VCaP (cell line): ENCODE data around the gene PPP1R14C.
A peak's percentile ranks its signal among the peaks of the same experiment; 100 is the strongest.

Experiments used
- H3K27ac ChIP-seq: fragments of 450-650 bp; 2 replicates; pipeline ENCODE4 v1.5.1; 2017
- TF ChIP-seq, protein P1 (sequence below): fragments of 450-650 bp; conservative IDR thresholded peaks from 2 replicates; pipeline ENCODE4 v1.5.1; 2017; ENCODE audit warnings: mild to moderate bottlenecking, moderate library complexity

The PPP1R14C gene

DNA sequence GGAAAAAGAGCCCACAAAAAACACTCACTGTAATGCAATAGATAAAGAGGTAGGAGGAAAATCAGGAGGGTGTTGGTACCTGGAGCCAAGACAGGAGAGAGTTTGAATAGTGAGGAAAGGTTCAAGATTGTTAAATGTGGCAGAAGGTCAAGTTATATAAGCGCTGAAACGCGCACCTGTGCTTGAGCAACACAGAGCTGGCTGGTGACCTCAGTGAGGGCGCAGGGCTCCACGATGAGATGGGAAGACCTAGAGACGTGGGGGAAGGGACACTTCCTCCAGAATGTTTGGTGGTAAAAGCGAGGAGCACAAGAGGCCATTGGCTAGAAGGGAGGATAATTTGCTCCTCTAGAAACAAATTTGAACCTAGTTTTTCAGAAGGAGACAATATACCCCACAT is 4.2 kb upstream of the PPP1R14C start:
- TF ChIP-seq, protein P1, sequence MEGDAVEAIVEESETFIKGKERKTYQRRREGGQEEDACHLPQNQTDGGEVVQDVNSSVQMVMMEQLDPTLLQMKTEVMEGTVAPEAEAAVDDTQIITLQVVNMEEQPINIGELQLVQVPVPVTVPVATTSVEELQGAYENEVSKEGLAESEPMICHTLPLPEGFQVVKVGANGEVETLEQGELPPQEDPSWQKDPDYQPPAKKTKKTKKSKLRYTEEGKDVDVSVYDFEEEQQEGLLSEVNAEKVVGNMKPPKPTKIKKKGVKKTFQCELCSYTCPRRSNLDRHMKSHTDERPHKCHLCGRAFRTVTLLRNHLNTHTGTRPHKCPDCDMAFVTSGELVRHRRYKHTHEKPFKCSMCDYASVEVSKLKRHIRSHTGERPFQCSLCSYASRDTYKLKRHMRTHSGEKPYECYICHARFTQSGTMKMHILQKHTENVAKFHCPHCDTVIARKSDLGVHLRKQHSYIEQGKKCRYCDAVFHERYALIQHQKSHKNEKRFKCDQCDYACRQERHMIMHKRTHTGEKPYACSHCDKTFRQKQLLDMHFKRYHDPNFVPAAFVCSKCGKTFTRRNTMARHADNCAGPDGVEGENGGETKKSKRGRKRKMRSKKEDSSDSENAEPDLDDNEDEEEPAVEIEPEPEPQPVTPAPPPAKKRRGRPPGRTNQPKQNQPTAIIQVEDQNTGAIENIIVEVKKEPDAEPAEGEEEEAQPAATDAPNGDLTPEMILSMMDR = no peak
- no peak overlapping the region for H3K27ac ChIP-seq

DNA sequence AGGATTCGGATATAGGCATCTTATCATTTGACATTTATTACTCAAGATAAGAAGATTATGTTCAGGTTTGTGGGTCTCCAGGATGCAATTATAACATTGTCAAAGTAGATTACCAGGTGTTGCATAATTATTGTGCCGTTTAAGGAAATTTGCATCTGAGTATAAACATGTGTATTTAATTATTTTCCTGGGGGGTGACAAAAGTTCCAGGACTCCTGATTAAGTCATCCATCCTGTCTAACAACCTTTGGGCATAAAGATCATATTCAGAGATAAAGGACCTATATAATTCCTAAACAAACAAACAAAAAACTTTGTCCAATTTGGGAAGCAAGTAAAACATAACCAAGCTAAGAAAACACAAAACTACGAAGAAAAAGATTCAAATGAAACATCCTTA is 3.3 kb upstream of the PPP1R14C start:
- TF ChIP-seq, protein P1 = no peak
- H3K27ac ChIP-seq = no peak overlapping the region

DNA sequence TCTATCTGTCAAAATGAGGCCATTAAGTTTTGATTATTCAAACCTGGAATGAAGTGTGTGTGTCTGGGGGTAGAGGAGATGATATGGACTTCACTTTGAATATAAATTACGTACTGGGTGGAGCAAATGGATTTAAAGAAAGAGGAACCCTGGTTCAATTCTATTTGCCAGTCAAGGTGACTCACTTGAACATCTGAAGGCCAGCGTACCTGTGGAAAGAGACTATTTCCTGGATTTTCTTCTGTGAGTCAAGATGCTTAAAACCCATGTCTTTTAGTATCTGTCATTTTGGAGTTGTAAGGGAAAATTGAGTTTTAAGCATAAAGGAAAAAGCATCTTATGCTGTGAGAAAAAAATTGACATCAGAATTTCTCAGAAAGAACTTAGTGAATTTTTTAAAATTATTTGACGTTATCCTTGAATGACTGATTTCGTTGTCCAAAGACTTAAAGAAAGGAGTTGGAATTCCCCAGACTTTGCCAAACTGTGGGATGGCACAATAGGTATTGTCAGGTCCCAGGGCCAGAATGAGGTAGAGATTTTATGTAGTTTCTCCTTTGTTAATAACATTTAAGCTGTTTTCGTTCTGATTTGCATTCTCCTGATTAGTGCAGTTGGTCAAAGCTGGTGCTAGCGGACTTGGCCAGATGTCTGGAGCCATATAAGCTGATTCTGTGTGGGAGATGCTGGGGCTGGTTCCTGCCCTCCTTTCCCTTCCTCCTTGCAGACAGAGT is 2.4 kb upstream of the PPP1R14C start:
- H3K27ac ChIP-seq = no peak overlapping the region
- TF ChIP-seq, protein P1 = no peak

DNA sequence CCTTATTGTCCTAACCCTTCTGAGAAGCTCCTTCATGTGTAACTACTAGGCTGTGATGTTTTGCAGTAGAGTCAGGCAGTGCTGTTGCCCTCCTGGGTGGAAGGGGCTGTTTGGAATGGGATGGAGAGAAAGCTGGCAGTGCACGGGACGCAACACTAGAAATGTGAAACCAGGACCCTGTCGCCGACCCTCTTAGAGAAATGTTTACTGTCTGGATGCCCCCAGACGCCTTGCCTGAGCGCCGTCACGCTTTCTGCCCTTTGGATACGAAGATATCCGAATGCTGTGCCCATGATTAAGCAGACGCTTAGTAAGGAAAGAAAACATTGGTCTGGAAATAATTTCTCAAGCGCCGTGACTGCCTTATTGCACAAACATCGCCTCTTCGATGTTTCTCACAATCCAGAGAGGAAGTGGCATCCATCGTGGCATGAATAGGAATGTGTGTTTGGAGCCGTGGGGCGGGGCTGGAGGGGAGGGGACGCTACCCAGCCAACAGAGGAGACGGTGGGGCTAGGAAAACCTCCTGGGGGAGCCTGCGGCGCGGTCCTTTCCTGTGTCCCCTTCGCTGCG is 661 bp upstream of the PPP1R14C start:
- TF ChIP-seq, protein P1 = no peak
- H3K27ac ChIP-seq = no peak overlapping the region; the same call in 1 of the 2 replicates

DNA sequence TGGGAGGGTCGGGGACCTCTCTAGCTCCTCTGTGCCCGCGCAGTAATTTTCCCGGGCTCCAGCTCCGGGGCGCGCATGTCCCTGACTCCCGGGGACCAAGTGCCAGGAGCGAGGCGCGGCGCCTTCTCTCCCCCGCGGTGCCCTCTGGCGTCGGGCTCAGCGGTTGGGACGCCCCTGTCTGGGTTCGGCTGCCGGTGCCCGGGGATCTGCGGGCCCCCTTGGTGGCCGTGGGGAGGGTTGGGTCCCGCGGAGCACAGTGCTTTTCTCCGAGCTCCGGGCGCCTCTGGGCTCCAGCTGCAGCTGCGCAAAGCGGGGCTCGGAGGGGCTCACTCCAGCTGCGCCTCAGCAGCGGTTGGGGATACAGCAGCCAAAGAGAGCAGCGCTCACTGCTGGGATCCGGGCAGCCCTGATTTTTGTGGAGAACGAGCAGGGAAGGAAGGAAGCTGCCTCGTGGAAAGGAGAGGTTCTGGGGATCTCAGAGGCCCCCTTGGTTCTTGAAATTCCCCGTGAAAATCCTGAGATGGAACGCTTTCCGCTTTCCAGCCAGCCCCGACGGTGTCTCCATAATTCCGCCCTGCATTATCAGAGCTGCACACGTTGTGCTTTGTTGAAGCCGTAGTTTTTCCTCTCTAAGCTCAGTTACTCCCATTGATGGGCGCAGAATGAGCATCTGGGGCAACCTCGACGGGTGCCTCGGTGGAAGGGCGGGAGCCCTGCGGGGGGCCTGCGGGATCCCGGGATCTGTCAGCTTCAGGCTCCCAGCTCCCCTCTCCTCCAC is 861 bp downstream of the PPP1R14C start:
- TF ChIP-seq, protein P1 = peak; percentile 15; the same call in 1 of the 2 replicates

DNA sequence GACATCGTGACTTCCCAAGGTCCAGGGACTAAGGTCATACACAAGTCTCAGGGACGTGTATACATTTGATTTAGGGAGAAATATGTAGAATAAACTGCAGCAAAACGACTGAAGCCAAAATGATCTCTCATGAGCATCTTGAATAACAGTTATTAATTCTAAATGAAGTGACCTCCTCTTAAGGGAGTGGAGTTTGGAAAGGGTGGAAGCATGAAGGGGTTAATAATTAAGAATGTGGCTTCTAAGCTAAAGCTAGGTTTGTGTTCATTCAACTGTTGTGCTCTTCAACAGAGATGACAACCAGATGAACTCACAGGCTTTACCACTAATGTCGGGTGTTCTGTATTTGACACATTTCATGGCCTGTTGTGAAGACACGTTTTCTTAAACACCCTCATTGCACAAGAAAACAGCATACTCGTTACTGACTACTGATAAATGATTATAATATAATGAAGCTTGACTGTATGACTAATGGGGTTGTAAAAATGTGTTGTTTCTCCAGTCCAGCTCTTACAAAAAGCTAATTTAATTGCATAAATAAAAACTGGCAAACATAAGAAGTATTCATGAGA is 1.5 kb downstream of the PPP1R14C start:
- TF ChIP-seq, protein P1 = no peak
- H3K27ac ChIP-seq = no peak overlapping the region

More for the DNA sequence above, 861 bp downstream of the PPP1R14C start:
- peak overlapping the region; percentile 23; the same call in 1 of the 2 replicates for H3K27ac ChIP-seq

DNA sequence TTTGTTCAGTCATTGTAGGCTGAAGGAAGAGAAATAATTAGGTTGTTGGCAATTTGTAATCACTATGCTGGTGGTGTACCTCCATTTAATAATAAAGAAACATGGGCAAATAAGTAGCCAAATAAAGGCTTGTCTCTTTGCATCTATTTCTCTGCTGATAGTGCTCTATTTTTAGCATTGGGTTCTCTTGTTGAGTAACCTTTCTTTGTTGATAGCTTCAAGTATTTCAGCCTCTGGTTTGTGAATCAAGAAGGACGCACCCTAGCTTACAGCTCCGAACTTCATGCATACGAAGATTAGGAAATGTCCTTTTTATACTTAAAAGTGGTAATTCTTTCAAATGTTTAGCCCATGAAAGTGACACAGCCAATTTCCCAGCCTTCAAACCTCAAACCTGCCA is 2.6 kb downstream of the PPP1R14C start:
- H3K27ac ChIP-seq = no peak overlapping the region
- TF ChIP-seq, protein P1 = no peak
